Superior temporal gyrus (tissue), 1 donor: ENCODE measurements around the gene ZCWPW1.
"Not testable (repeated sequence)": the region's sequence is repeated elsewhere in the genome, so short reads cannot be mapped to it uniquely, and the experiment has no call there.

Experiments
- DNase-seq: peaks from one replicate; pipeline ENCODE4 v3.0.0-alpha.2; 2016; ENCODE audit errors: extremely low spot score

Gene ZCWPW1

GRCh38 chr7:100456562-100456961, 28.1 kb upstream of the ZCWPW1 start:
- DNase-seq: no peak

DNA sequence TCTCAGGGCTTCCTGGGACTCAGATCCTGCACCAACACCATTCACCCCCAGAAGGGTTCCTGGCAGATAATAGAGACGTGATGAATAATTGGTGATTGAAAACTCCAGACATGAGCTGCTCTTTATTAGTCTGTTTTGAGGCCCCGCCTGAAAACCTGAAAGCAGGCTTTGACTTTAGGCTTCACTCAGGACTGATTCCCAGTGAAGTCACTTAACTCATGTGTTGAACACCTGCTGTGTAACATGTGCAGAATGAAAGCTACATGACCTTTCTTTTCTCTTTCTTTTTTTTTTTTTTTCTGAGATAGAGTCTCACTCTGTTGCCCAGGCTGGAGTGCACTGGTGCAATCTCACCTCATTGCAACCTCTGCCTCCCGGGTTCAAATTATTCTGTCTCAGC, 26.7 kb upstream of the ZCWPW1 start:
- DNase-seq: no peak

- DNase-seq: not testable (repeated sequence)
These were observed 25.4 kb upstream of the ZCWPW1 start for GRCh38 chr7:100453854-100454253.

DNA sequence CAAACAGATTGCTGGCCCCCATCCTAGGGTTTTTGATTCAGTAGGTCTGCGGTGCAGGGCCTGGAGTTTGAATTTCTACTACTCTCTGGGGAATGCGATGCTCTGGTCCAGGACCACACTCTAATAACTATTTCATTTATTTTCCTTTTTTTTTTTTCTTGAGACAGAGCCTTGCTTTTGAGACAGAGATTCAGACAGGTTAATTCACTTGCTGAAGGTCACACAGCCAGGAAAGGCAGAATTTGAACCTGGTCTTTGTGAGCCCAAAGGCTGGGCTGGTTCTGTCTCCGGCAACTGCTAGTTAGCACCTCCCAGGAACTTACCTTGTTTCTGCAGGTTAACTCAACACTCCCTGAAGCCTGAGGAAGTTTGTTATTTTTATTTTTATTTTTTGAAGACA, 24.0 kb upstream of the ZCWPW1 start:
- no peak for DNase-seq

- DNase-seq: no peak
These were observed 20.8 kb upstream of the ZCWPW1 start for GRCh38 chr7:100449190-100449795.

- DNase-seq: not testable (repeated sequence)
These were observed 18.9 kb upstream of the ZCWPW1 start for GRCh38 chr7:100447363-100447762.

- DNase-seq: no peak
These were observed 17.5 kb upstream of the ZCWPW1 start for GRCh38 chr7:100446040-100446439.

- DNase-seq: no peak
These were observed 16.1 kb upstream of the ZCWPW1 start for GRCh38 chr7:100444311-100445278.

GRCh38 chr7:100443096-100443840, 14.8 kb upstream of the ZCWPW1 start:
- DNase-seq: no peak

- DNase-seq: no peak
These were observed 13.4 kb upstream of the ZCWPW1 start for GRCh38 chr7:100441641-100442535.

DNA sequence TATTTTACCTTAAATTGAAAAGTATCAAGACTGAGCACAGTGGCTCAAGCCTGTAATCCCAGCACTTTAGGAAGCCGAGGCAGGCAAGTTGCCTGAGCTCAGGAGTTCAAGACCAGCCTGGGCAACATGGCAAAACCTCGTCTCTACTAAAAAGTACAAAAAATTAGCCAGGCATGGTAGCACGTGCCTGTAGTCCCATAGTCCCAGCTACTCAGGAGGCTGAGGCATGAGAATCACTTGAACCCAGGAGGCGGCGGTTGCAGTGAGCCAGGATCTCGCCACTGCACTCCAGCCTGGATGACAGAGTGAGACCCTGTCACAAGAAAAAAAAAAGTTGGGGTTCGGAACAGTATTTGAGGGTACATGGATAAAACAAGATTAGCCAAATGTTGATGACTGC, 10.7 kb upstream of the ZCWPW1 start:
- not testable (repeated sequence) for DNase-seq

DNA sequence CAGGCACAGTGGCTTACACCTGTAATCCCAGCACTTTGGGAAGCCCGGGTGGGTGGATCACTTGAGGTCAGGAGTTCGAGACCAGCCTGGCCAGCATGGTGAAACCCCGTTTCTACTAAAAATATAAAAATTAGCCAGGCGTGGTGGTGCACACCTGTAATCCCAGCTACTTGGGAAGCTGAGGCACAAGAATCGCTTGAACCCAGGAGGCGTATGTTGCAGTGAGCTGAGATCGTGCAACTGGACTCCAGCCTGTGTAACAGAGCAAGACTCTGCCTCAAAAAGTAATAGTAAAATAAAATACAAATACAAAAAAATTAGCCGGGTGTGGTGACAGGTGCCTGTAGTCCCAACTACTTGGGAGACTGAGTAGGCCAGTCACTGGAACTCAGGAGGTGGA, 10.2 kb upstream of the ZCWPW1 start:
- DNase-seq: not testable (repeated sequence)

- DNase-seq: no peak
These were observed 9.7 kb upstream of the ZCWPW1 start for GRCh38 chr7:100438172-100438571.

- DNase-seq: no peak
These were observed 8.9 kb upstream of the ZCWPW1 start for GRCh38 chr7:100437150-100438100.

DNA sequence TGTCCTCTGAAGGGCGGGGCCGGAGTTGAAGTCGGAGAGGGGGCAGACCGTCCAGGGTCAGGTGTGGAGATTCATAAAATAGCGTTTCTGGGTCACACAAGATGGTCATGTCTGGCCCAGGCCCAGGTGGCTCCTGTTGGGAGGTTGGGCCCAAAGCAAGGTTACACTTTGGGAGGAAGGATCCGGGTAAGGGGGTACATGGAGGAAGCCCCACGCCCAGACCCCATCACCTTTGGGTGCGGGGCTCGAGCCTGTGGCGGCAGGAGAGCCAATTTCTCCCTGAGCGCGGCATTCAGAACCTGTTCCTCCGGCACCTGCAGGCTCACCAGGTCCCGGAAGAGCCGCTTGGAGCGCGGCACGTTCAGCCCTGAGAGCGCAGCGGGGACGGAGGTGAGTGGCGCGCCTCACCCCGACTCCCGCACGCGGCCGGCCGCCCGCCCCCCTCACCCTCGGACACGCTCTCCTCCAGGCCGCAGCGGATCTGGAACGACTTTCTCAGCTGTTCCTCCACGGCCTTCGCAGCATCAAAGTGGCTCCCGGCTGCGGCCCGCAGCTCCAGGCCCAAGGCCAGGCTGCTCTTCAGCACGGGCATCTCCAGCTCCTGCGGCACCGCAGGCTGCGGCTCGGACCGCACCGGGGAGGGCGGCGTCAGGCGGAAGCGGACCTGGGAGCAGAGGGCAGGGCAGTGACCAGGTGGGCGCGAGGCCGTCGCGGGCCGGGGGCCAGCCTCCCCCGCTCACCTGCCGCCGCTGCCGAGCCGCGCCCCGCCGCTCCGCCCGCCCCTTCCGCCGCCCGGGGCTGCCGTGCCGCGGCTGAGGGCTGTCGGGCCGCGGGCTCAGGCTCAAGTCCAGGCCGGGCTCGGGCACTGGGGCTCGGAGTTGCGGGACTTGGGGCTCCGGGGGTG, 7.2 kb upstream of the ZCWPW1 start:
- no peak for DNase-seq

DNA sequence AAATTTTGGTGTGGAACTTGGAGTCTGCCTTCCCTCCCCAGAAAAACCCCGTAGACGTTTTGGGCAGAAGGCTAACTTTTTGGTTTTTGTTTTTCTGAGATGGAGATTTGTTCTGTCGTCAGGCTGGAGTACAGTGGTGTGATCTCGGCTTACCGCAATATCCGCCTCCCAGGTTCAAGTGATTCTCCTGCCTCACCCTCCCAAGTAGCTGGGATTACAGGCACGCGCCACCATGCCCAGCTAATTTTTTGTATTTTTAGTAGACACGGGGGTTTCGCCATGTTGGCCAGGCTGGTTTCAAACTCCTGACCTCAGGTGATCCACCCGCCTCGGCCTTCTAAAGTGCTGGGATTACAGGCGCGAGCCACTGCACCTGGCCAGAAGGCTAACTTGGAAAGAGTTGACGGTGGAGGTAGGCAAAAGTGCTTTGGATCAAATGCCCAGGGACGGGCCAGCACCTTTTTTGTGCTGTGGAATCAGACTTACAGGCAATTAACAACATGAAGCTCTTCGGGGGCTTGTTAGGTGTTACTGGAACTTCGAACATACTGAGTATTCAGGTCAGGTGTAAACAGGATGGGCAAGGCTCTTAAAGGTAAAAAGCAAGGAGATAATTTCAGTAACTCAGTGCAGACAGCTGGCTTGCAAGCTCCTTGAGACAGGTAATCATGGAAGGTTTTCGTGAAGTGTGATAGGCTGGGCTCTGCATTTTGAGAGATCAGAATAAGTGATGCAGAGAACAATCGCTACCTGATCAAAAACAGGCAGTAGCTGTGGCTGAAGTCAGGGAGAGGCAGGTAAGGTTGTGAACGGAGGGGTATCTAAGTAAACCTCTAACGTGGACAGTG, 6.0 kb upstream of the ZCWPW1 start:
- no peak for DNase-seq

DNA sequence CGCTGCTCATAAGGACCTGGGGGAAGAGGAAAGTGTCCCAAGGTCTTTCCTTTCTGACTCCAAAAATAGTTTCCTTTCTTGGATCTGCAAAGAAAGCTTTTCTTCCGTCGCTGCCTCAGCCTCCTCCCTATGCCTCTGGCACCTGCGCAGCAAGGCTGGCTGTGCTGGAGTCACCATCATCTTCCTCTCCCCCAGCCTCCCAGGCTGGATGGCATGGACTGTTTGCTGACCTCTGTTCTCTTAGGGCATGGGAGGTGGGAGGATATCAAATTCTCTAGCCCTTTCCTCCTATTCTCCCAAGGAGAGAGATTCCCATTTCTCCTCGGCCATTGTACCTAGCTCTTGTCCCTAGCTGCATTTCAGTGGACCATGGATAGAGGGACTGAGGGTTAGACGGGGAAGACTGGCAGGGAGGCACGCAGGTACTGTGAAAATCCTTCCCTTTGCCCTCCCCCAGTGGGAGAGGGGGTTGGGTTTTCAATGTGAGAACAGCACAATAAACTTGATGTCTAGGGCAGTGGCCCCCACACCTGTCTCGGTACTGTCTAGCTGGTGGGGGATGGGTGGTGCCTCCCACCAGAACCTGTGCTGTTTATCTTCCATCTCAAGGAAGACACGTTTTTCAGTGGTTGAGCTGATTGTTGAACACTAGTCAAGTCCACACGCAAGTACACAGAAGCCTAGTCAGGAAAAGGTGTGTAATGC, 5.2 kb upstream of the ZCWPW1 start:
- no peak for DNase-seq

- no peak for DNase-seq
These were observed 4.7 kb upstream of the ZCWPW1 start for GRCh38 chr7:100433276-100433591.
